GM19328 (cell line): ENCODE measurements around the gene SELENOI.

Experiments
- ATAC-seq: cut with Tn5 transposase; IDR thresholded peaks from one replicate; pipeline ENCODE4 v1.9.1; 2021; ENCODE audit warnings: mild to moderate bottlenecking, moderate library complexity; ENCODE audit not compliant: unreplicated experiment

Gene SELENOI

DNA sequence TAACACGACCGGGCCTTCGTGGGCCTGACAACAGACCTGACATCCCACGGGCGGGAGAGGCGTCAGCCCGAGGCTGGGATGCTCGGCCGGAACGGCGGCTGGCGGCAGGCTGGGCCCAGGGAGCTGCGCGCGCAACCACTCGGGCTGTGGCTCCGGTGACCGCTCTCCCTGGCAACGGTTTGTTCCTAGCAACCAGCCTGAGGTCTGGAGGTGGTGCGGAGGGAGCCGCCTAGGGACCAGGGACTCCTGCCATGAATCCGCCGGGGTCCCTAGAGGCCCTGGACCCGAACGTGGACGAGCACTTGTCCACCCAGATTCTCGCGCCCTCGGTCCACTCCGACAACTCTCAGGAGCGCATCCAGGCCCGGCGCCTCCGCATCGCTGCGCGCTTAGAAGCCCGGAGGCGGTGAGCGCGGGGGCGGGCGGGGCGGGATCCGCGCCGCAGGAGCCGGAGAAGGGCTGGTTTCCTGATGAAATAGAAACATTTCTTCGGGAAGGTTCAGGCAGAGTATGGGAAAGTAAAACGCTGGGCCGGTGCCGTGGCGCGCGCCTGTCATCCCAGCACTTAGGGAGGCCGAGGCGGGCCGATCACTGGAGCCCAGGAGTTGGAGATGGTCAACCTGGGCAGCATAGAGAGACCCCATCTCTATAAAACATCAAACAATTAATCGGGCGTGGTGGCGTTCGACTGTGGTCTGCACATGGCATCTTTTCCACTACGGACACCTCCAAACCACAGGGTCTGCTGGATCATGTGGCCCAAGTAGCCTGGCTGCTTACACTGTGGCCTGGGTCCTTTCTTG is 56.0 kb downstream of the SELENOI start, which contains the start of gene DRC1:
Gene DRC1 (plus strand): TSS at position 182 of the 803 bp plus-strand sequence. CDS start 70 bp downstream, at position 252.
- ATAC-seq, result no peak

DNA sequence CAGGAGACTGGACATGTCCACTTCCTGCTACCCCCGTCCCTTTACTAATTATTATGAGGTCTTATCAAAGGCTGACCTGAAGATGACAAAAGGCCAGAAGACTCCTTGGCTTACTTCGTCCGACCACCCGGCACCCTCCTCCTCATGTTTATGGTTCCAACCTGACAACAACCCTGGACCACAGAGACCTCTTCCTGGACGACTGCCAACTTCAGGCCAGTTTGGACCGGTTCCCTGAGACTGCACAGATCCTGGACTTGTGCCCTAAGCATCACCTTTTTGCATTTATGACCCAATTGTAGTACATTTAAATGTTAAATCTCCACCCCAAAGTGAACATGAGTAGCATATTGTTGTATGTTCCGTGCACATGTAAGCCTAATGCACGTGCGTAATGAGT is 61.6 kb downstream of the SELENOI start:
- ATAC-seq, result no peak

DNA sequence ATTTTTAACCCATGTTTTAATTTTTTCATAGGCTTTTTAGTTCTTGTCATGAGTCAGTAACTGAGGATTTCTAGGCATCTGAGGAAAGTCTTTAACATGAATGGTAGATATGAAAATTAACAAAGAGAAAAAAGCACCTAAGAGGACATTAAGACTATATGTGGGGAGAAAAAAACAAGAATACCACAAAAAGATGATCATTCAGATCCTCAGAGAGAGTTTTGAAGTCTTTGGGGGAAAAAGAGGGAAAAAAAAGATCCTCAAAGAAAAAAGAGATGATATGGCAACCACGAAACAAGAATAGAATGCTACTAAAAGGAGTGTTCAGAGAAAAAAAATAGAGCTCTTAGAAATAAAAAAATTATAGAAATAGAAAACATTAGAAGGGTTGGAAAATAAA is 63.8 kb downstream of the SELENOI start:
- ATAC-seq, result no peak

DNA sequence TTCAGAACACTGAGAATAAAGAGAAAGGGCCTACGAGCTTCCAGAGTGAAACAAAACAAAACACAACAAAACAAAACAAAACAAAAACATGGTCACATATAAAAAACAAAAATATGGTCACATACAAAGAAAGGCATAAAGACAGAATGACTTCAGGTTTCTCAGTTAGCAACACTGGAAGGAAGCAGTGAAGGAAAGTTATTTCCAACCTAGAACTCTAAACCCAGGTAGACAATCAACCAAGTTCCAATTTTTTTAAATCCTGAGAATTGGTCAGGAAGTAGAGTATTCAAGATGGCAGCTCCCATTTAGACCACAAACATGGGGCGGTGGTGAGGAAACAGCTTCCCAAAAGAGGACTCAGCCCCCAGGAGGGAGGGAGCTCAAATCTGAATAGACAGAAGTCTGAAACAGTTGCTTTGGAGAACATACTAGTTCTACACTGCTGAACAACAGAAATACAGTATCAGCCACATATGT is 64.9 kb downstream of the SELENOI start:
- ATAC-seq, result no peak

DNA sequence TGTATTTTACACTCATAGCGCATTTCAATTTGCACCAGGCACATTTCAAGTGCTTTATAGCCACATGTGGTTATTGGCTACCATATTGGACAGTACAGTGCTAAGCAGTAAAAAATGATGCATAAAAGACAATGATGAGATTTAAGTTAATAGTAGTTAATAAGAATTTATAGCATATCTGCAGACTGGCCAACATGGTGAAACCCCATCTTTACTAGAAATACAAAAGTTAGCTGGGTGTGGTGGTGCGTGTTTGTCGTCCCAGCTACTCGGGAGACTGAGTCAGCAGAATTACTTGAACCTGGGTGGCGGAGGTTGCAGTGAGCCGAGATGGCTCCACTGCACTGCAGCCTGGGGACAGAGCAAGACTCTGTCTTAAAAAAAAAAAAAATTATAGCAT is 65.5 kb downstream of the SELENOI start:
- ATAC-seq, result no peak

DNA sequence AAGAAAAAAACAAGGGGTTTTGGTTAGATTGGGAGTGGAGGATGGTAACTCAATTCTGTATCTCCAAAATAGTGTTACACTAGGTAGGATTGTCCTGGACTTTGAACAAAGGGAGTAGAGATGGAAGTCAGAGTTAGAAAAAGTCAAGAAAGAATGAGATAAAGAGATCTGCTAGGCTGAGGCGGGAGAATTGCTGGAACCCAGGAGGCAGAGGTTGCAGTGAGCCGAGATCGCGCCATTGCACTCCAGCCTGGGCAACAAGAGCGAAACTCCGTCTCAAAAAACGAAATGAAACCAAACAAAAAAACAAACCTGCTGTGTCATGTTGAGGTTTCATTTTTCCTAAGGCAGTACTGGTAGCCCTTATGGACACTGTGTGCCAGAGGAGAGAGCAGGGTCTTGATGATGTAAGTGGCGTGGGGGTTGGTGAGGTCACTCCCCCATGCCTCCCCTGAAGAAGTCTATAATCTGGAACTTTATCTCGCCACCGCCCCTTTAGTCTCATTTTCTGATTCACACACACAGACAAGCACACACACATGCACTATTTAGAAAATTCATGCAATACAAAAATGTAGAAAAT is 66.2 kb downstream of the SELENOI start:
- ATAC-seq, result no peak

DNA sequence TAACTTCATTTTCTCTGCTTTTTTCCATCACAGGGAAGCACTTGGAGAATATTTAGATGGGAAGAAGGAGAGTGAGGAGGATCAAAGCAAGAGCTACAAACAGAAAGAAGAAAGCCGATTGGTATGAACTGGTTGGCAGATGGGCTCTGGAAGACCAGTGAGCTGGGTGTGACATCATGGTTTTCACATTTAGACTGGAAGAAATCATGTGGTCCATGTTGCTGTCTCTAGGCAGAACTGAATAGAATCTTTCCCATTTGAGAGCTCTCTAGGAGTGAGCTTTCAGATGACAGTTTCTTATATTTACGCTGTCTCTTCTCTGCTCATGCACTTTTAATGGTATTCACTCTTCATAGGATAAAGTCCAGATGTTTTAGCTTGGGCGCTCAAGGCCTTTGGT is 68.4 kb downstream of the SELENOI start:
- ATAC-seq, result no peak

DNA sequence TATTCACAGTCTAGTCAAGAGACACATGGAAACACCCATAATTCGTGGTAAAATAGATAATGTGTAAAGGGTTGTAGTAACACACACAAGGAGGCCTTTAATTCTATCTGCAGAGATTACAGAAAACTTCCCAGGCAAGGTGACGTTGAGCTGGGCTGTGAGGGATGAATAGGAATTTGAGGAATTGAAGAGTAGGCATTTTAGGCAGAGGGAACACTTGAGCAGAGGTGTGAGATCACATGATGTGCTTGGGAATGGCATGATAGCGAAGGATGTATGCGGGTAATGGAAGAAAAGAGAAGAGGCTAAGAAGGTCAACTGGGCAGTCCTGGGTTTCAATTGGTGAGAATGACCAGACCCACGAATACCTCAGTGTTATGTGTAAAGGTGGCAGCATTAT is 76.0 kb downstream of the SELENOI start:
- ATAC-seq, result no peak

DNA sequence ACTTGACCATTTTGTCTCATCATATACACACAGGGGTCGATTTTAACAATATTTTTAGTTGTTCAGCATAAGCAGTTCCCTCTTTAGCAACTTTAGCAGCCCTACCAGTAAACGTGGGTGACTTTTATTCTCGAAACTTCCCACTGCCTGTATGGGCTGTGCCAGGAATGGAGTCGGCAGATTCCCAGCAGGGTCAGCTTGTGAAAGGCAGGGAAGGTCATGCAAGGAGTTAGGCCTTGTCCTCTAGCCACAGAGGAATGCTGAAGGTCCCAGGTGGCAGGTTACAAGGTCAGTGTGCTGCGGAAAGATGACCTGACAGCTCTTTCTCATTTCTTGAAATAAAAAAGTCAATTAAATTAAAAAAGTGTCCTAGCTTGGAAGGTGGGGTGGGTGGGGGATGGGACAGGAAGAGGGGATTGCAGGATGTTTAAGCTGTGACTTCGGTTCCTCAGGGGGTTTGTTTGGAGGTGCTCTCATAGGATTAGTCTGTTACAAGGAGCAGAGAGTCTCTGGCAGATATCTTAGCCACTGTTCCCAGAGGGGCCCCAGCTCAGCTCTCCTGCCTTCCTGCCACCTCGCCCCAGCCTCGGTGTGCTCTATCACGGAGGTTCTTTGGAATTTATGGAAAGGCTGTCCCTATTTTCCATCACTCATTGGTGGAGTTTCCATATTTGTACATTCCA is 77.1 kb downstream of the SELENOI start:
- no peak for ATAC-seq

DNA sequence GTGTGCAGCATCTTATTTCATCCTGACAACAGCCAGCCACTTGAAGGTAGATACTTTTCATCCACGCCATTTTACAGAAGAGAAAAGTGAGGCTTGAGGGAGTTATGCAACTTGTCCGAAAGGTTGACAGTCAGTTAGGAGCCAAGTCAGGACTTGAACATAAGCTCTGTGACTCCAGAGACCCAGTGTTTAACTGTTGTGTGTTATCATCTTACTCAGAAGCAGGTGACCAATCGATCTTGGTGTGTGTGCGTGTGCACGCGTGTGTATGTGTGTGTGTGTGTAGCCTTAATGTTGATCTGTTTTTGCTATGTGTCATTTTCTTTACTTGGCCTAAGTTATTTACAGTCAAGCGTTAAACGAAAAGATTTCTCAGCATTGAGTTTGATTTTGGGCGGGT is 77.8 kb downstream of the SELENOI start:
- no peak for ATAC-seq

DNA sequence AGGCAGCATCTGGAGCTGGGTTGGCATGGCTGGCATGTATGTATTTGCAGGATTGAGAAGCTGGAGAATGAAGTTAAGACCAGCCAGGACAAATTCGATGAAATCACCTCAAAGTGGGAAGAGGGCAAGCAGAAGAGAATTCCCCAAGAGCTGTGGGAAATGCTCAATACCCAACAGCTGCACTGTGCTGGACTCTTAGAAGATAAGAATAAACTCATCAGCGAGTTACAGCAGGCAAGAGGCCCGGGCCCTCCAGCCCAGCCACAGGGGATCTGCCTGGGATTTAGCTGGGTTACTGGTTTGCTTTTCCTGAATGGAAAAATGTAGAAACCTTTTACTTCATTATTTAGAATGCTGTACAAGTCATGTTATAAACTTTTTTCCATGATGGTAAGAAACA is 78.3 kb downstream of the SELENOI start:
- ATAC-seq, result no peak

DNA sequence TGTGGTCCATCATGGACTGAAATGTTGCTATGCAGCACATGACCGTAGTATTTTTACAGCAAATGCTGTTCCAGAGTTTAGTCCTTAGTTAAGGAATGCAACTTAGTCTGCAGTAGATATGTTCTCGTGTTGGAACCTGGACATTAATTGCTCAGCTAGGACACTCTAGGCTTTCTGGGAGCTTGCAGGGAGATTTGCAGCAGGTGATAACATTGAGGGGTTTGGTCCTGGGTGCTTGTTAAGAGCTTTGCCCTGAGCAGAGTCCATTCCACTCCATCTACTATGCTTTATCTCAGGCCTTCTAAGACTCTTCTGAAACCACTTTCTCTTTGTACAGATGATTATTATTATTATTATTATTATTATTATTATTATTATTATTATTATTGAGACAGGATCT is 82.9 kb downstream of the SELENOI start:
- no peak for ATAC-seq

DNA sequence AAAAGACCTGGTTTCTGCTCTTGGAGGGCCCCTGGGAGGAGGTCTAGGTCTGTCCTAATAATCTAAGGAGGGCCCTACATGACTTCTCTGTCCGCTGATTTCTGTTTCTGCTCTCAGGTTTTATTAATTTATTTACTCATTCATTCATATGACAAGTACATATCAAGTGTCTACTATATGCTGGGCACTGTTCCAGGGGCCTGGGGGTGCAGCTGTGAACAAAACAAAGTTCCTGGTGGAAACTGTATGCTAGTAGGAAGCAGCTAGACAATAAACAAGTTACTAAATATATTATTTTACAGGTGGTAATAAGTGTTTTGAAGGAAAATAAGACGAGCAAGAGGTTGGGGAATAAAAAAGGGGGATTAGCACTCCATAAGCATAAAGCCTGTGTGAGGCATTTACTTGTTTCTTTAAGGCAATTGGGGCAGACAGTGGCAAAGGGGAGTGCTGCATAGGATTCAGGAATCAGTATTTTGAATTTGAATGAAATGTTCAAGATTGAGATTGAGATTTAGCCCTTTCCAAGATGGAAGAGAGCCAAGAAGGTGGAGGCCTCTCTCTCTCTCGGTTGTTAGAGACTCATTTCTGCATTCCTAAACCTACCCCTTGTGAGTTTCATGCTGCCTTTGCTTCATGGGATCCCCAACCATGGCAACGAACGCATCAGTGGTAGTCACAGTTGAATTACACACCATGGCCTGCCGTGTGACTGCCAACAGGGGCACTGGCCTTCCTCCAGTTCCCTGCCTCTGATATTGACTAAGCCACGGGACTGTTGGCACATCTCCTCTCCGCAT is 84.0 kb downstream of the SELENOI start:
- ATAC-seq, result no peak

DNA sequence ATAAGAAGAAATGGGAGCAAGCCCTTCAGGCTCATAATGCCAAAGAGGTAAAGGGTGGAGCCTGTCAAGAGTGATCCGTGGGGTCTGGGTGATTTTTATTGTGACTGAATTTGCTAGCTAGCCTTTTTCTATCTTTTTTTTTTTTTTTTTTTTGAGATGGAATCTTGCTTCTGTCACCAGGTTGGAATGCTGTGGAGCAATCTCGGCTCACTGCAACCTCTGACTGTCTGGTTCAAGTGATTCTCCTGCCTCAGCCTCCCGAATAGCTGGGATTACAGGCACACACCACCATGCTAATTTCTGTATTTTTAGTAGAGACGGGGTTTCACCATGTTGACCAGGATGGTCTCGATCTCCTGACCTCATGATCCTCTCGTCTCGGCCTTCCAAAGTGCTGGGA is 84.9 kb downstream of the SELENOI start:
- no peak for ATAC-seq

DNA sequence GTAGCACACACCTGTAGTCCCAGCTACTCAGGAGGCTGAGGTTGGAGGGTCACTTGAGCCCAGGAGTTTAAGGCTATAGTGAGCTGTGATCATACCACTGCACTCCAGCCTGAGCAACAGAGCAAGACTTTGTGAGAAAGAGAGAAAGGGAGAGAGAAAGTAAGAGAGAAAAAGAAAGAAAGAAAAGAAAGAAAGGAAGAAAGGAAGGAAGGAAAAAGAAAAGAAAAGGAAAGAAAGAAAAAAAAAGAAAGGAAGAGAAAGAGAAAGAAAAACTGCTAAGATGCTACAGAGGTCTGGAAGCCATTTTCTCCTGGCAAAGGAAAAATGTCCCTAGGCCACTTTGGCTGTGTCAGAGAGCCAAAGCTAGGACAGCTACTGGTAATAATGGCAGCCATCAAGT is 86.4 kb downstream of the SELENOI start:
- no peak for ATAC-seq

DNA sequence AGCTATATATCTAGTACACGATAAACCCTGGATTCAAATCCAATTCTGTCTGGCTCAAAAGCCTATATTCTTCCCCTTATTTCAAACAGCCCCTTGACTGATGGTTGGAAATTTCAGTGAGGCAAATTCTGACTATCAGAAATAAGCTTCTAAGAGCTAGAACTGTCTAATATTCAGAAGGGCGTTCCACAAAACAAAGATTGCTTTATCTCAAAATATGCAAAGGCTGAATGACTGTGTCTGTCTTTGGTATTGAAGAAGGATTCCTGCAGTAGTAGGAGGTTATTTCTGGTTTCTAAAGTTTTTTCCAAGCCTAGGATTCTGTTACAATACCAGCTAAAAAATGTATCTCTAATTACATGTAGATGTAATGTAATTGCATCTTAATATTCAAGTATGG is 86.9 kb downstream of the SELENOI start:
- no peak for ATAC-seq

DNA sequence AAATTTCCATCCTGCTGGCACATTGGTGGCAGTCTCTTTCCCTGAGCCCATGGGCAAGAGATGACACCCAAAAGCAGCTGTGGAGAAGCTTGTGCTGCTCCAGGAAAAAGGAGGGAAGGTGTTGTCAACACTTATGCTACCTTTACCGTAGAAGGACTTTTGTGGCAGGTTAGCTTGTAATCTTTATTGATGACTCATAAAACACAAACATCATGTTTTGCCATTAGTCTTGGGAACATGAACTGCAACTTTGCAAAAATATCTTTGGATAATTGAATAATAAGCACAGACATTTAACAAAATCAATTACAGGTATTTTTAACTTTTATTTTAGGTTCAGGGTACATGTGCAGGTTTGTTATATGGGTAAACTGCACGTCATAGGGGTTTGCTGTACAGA is 89.2 kb downstream of the SELENOI start:
- no peak for ATAC-seq

DNA sequence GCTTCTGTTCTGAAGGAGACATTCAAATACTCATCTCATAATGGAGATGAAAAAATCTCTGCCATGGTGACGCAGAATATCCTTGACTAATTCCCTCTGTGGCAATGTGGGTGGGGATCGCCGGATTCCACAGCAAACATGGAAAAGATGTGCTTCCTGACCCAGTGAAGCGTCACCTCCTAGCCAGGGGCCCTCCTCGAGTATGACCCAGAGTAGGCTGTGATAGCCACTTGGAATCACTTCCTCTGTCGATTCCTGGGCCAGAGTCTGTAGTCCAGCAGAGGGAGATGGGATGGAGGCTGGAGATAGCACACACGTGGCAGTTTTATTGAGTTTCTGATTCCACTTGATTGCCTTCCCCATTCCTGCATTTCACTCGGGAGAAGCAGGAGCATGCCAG is 92.6 kb downstream of the SELENOI start:
- ATAC-seq, result no peak

DNA sequence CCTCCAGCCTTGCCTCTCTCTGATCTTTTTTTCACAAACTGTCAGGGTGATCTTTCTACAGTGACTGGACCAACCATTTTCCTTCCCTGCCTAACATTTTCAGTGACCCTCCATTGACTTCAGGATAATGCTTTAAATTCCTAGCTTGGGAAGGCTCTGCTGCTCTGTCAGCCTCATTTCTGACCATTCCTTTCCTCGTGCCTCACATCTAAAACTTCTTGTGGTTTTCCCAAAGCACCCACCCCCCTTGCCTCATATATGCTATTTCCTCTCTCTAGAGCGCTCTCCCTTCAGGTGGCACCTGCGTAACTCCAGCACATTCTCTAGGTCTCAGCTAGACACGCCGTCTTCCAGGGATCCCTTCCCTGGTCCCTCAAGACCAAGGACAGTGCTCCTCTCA is 93.0 kb downstream of the SELENOI start:
- no peak for ATAC-seq

DNA sequence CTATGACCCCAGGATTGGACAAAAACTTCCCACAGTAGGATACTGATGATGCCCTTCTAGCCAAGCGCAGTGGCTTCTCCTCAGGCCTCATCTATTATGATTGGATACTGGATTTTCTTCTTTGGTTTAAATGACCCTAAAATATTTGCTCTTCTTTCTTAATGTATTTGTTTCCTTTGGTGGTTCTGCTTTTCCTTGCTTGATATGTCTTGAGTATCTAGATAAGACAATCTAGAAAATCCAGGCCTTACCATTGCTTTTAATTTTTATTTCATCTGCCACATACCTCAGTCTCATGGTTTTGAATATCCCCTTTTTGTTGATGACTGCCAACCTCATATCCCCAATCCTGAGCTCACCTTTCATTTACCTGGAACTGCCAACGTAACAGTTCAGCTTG is 96.4 kb downstream of the SELENOI start:
- ATAC-seq, result no peak

DNA sequence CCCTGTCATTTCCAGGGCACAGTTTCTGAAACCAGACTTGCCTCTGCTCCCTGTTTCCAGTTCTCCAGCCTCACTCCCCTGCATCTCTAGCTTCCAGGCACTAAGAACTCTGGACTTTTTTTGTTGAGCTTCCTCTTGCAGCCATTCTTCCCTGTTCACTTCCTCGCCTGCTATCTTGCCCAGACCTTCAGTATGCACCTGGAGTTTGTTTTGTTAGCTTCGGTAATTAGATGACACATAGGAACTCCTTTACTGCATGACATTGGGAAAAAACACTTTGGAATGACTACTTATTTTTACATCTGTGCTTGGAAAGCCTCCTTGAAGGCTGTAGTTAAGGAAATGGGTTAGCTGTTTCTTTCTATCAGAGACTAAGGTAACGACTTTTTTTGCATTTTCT is 96.8 kb downstream of the SELENOI start:
- no peak for ATAC-seq
